ENCODE measurements around the gene TMEM30B.

The TMEM30B gene

DNA sequence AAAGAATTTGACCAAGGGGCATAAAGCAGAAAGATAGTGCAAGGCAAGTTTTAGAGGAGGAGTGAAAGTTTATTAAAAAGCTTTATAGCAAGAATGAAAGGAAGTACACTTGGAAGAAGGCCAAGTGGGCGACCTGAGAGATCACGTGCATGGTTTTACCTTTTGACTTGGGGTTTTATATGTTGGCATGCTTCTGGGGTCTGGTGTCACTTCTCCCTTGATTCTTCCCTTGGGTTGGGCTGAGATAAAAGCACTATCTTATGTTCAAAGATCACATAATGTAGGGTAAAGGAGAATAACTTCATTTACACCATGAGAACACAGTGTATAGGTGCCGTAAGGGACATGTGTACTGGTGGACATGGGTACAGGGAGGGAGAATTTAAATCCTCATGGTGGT, 17.7 kb upstream of the TMEM30B start:
- no peak for DNase-seq (ENCODE audit: low read depth)

DNA sequence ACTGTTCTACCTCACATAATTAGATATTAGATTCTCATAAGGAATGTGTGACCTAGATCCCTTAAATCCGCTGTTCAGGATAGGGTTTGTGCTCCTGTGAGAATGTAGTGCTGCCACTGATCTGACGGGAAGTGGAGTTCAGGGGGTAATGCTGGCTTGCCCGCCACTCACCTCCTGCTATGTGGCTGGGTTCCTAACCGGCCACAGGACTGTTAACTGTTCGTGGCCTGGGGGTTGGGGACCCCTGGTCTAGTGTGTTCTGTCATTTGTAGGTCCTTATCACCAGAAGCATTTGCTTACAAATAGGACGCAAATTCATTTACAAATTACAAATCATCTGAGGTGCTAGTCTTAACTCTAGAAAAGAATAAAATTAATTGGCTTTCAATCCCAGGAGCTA, 16.4 kb upstream of the TMEM30B start:
- DNase-seq (ENCODE audit: low read depth), result no peak

DNA sequence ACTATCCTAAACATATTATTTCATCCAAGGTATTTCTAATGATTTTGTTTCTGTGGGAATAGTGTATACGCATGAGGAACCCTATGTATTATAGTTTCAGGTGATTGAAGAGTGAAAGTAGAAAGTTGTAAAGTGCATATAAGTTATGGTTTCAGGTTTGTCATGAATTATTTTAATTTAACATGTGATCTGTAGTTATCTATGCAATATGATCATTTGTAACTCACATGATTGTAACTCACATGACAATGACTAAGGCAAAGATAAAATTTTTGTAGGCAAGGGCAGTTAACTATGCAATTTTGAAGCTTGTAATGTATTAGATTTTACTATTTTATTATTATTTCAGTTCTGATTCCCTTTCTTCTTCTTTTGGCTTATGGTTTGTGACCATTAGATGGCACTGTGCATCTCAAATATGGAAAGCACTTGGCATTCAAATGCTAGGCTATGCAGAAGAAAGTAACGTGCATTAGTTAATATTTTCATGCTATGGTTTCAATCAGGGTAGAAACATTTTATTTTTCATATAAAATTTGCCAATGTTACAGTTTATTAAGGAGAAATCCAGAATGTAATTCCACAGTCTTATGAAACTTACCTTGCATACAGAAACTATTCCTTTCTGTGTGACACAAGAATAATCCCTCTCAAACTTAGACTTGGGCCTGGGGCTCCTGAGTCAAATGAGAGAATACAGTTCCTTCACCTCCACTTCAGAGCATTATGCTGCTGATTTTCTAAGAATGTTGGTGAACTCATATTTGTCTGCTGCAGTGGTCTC, 15.8 kb upstream of the TMEM30B start:
- DNase-seq (ENCODE audit: low read depth), result no peak

DNA sequence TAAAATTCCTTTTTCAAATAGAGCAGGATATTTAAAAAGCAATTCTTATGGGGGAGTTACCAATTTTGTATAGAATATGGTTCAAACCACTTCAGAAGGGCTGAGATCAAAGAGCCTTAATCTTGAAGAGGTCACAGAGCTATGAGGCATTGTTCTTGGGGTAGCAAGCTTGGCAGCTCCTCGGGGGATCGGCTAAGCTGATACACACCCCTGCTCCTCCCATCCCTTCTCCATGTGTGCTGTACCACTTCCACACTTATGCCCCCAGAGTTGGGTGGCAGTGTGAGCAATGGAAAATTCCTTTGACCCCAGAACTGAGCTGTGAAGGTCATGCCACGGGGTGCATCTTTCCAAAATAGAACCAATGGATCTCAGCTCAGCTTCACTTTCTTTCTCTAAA, 15.0 kb upstream of the TMEM30B start:
- no peak for DNase-seq (ENCODE audit: low read depth)

DNA sequence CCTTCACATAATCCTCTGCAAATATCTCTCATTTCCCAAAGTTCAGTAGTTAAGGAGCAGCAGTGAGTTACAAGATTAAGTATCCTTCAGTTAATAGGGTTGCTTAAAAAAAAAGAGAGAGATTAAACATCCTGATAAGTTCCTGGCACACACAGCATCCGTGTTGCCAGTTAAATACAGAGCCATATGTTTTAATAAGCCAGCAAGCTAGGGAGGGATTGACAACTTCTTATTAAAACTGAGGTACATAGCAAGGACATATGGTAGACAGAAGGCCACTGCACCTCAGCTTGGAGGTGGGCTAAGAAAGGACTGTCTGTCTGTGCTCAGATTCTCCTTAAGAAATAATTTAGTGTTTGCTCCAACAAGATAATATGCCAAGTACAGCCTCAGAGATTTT, 9.6 kb upstream of the TMEM30B start:
- DNase-seq (ENCODE audit: low read depth), result no peak

DNA sequence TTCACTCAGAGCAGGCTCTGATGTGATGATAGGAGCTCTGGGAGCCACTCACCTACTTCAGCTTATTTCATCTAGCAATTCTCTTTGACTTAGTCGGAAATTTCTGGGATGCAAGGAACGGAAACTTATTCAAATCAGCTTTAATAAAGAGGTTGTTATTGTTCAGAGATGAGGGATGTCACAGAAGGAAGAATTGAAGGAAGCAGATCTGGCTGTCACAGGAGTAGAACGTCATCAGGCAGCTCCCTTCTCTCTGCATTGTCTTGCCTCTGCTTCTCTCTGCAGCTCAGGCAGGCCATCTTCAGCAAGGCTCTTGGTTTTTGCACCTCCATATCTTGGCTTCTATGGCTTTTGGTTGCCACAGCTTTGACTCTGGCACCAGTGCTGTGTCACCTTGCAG, 7.6 kb upstream of the TMEM30B start:
- no peak for DNase-seq (ENCODE audit: low read depth)

DNA sequence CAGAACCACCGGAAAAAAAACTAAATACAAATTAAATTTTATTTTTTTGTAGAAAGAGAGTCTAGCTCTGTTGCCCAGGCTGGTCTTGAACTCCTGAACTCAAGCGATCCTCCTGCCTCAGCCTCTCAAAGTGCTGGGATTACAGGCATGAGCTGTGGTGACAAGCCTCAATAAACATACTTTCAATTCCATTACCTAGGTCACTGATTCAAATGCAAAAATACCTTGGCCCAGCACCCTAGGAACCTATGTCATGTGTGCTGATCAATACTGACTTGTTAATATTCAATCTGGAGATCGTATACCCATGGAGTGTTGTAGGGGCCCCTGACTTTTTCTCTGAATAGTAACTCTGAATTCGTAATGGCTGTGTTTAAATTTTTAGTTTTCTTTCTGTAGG, 7.1 kb upstream of the TMEM30B start:
- DNase-seq (ENCODE audit: low read depth), result no peak

DNA sequence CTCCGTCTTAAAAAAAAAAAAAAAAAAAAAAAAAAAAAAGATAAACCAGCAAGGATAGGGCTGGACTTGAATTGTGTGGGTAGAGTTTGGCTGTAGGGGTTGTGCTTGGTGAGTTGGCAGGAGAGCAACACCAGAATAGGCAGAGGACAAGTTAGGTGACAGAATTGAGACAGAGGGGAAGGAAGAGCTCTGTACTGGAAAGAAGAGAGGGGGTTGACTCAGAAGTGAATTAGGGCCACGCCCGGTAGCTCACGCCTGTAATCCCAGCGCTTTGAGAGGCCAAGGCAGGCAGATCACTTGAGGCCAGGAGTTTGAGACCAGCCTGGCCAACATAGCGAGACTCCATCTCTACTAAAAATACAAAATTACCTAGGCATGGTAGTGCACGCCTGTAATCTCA, 6.1 kb upstream of the TMEM30B start:
- no peak for DNase-seq (ENCODE audit: low read depth)

DNA sequence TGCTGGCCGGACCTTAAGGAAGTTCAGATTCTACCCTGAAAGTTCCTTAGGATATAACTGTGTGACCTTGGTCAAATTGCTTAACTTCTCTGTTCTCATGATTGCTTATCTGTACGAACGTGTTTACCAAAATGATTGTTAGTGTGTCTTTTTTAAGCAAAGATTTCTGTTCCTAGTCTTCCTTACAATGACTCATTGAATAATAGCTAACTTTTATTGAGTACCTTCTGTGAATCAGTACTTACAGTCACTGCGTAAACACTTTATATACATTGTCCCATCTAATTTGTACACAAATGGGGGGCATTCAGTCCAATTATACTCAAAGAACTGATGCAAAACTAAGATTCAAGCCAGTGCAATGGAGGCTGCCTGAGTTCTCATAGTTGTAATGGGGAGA, 4.2 kb upstream of the TMEM30B start:
- DNase-seq (ENCODE audit: low read depth), result no peak

DNA sequence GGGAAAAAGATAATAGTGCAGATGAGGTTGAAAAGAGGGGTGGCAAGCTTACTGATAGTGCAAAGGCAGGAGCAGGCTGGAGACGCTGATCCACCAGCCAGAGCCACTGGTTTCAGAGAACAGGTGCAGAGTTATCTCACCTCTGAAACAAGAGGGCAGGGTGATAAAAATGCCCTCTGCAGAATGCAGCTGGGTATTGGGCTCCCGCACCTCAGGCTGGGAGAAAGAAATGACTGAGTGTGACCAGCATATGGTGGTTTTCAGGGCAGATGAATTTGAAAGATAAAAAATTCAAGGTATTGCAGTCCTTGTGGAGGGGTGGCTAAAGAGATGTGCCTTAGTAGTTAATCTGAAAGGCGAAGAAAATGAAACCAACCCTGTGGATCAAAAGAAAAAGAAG, 2.9 kb upstream of the TMEM30B start:
- DNase-seq (ENCODE audit: low read depth), result no peak

DNA sequence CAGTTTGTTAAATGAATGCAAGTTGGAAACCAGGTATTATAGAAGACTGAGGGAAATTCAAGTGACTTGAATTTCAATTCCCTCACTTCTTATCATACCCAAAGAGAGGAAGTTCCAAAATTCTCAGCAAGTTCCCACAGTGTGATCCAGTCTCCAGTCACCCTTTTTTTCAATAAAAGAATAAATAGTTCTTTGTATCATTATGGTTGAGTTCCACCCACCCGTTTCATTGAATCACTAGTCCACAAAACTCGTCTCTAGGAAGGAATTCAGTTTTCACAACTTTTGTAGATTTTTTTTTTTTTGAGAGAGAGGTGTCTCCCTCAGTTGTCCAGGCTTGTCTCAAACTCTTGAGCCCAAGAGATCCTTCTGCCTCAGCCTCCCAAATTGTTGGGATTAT, 1.6 kb upstream of the TMEM30B start:
- DNase-seq (ENCODE audit: low read depth), result no peak

DNA sequence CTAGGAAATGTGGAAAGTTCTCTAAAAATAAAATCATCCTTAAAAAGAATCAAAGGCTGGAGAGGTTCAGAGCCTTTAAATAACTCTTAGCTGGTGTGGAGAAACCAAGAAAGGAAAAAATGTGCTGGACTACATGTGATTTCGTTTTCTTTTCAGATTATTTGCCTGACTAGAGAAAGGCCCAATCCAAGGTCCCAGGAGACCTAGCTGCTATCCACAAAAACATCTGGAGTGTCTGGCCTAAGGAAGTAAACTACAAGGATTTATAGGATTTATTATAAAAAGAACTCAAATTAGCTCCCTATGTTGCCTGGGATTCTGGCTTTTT, 774 bp upstream of the TMEM30B start:
- DNase-seq (ENCODE audit: low read depth), result no peak

DNA sequence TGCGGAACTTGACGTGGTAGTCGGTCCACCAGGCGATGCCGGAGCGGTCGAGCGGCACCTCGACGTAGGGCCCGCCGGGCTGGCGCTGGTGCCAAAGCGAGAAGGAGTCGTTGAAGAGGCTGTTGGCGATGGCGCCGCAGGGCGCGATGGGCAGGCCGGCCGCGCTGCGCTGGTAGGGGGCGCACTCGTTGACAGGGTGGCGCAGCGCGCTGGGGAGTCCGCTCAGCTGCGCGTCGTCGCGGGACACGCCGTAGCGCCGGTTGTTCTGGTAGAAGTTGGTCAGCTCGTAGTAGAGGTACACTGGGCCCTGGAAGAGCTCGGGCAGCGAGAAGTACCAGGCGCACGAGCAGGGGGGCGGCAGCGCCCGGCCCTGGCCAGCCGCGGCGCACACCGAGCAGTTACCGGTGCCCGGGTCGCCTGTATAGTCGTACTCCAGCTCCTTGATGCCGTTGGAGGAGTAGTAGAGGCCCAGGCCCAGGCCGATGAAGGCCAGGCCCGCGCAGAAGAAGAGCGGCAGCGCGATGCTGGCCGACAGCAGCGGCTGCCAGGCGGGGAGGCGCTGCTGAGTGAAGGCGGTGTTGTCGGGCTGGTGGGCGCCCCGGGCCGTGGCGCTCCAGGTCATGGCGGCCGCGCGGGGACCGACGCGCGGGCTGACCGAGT, 482 bp downstream of the TMEM30B start:
- DNase-seq (ENCODE audit: low read depth), result peak; percentile 80

DNA sequence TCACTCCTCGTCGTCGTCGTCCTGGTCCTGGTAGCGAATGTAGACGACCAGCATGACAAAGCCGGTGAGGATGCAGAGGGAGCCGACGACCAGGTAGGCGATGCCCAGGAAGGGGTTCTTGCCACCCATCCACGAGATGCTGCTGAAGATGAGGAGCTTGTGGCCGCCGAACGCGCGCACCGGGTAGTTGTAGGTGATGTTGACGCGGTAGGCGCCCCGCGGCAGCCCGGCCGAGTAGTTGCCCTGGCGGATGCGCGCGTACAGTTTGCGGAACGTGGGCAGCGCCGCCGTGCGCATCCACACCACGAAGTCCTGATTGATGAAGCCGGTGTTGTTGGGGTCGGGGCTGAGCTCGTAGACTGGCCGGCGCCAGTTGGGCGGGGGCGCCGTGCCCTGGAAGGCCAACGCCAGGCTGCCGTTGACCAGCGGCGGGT, 1.0 kb downstream of the TMEM30B start:
- DNase-seq (ENCODE audit: low read depth), result peak; percentile 21

DNA sequence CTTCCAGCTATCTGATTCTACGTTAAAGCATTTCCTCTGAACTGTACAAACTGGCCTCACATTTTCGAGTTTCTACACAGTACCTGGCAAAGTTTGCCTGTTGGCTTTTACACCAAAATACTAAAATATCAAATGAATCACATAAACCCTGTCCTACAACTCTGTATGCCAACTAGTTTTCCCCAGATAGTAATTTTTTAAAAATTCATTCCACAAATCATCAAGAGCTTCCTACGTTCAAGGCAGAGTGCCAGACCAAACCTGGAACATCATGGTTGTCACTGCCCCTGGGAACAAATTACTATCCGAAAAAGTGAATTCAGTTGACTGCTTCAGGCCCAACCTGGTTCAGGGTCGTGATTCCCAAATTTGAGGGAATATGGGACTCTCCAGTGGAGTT, 2.1 kb downstream of the TMEM30B start:
- no peak for DNase-seq (ENCODE audit: low read depth)

DNA sequence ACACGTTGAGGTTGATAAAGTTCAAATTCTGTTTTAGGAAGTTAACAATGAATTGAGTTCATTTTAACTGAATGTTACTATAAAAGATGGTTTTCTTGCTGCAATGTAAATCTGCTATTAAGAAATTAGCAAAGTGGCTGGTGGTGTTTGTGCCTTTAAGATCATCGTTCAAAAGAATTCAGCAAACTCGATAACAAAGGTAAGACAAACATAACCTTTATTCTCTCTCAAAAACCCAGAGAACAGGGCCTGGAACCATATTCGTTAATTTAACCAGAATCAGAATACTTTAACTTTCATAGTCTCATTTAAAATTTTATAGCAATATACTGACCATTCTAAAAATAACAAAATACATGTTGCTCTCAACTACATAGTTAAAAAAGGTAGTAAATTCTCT, 3.4 kb downstream of the TMEM30B start:
- DNase-seq (ENCODE audit: low read depth), result no peak

DNA sequence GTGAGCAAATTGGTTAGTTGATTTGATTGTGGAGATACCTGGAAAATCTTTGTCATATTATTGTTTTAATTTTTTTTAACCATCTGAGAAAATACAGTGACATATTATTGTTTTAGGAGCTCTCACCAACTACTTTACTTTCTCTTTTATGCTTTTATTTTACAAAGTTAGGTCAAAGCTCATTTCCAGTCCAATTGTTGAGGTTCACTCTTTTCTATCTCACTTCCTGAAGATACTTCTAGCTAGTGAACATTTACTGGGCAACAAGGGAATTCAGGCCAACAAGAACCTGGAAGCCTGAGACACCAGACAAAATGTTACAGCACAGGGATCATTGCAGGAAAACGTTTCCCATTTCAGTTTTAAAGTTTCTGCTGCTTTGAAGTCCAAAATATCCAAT, 3.9 kb downstream of the TMEM30B start:
- DNase-seq (ENCODE audit: low read depth), result no peak

DNA sequence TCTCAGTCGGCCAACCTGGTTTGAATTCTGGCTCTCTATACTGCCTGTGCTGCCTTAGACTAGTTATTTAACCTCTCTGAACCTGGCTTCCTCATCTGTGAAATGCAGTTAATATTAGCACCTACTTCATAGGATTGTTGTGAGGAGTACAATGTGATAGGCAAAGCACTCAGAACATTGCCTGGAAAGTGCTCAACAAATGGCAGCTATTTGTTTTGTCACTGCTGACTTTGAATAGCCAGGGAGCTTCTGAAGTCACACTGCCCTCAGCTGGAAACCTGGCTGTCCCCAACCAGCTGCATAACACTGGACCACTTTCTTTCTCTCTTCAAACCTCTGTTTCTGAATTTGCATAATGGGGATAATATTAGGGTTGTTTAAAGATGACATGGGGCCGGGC, 9.6 kb downstream of the TMEM30B start:
- DNase-seq (ENCODE audit: low read depth), result no peak

DNA sequence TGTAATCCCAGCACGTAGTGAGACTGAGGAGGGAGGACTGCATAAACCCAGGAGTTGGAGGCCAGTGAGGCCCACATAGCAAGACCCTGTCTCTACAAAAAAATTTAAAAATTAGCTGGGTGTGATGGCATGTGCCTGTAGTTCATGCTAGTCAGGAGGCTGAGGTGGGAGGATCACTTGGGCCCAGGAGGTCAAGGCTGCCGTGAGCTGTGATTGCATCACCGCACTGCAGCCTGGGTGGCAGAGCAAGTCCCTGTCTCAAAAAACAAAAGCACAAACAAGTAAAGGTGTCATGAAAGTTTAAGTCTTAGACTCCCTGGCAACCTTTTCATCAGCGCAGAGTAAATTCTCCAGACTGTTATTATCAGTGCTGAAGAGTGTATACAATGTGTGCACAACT, 10.4 kb downstream of the TMEM30B start:
- no peak for DNase-seq (ENCODE audit: low read depth)

DNA sequence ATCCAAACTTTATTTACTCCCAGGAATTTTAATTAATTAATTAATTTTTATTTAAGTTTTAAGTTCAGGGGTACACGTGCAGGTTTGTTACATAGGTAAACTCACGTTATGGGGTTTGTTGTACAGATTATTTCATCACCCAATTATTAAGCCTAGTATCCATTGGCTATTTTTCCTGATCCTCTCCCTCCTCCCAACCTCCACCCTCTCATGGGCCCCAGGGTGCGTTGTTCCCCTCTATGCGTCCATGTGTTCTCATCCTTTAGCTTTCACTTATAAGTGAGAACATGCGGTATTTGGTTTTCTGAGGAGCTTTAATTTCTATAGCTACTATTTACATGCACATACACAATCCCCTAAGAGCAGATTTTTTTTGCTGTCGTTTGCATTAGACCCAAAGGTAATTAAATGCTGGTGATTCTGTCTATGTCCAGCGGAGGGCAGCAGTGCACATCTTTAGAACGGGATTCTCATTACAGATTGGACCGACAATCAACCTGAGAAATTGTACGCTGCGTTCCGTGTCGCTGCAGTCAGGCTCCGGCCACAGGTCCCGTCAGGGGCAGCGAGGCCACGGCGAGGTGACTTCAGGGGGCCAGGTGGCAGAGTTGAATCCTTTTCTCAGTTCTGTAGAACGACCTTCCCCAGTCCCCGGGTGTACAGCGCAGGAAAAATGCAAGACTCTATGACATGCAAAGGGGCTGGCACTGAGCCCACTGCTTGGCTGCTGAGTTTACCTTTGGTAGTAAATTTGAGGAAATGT, 11.6 kb downstream of the TMEM30B start:
- DNase-seq (ENCODE audit: low read depth), result peak; percentile 67

DNA sequence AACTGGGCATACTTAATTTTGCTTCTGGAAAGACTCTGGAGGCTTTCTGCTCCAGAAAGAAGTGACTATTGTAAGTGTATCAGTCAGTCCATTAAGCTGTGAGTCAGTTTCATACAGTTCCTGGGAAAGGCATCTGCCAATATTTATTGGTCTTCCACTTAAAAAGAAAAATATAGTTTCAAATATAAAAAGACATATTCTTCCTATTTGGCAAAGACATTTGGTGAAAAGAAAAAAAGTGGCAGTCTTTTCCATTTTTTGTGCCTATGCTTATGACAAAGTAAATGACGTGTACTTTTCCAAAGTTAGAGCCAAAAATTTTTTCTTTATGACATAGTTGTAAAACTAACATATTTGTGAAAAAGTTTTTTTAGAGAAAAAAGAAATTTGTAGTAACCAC, 12.3 kb downstream of the TMEM30B start:
- no peak for DNase-seq (ENCODE audit: low read depth)

DNA sequence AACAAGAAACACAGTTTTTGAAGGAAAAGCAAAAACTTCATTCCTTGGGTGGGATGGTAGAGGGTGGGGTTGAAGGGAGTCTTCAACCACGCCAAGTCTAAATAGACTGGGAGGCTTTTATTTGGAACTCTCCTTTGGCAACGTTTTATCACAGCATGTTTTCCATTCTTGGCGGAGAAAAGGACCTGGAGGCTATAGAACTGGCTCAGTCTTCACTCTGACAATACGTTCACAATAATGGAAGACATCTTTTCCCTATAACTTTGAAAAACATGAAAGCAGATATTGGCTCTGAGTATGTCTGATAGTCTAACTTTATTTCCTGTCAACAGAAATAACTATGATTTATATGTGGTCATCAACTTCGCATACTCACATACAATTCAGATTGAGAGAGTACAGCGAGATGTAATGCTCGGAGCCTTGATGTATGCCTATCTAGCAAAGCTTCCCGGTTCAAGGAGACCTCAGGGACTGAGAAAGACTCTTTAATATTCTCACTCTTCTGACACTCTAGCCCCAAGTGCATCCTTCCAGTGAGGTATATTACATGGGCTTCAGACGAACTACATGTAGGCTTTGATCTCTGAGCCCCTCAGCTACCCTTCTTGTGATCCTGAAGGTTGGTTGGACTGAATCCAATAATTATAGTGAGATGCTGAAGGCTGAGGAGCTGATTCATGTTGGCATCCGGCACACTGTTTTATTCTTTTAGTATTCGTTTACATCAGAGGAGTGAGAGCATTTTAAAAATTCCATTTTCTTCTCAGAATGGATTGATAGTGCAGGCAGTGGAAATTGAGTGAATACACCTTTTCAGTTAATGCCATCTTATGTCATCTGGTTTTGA, 14.0 kb downstream of the TMEM30B start:
- DNase-seq (ENCODE audit: low read depth), result no peak
